B cell (primary cell): Measurements from ENCODE around the gene KIAA1217. TPM values are rescaled to one million over a fixed set of nuclear protein-coding genes. Genes with fewer than 3 reads are reported as not detected.

Source experiments
- ATAC-seq: fragments of 200-7000 bp; cut with Tn5 transposase; one replicate; pipeline ENCODE4 v1.10.0; 2021; ENCODE audit warnings: low read depth, mild to moderate bottlenecking, moderate number of reproducible peaks, moderate library complexity
- CTCF ChIA-PET: fragments of 350-600 bp; sonication (Branson Sonifier 250); formaldehyde crosslinking; loops from one replicate; lab custom pipeline; 2021; ENCODE audit warnings: antibody characterized with exemption, inconsistent platforms; lab: Charles Lee
- POLR2A ChIA-PET: fragments of 350-600 bp; sonication (Branson Sonifier 250); formaldehyde crosslinking; loops from one replicate; lab custom pipeline; 2021; ENCODE audit warnings: antibody characterized with exemption; lab: Charles Lee
- DNase-seq: peaks from one replicate; pipeline ENCODE4 v3.0.0; 2013
- H2AFZ ChIP-seq: 2 replicates; pipeline ENCODE4 v1.6.1; 2012; ENCODE audit warnings: mild to moderate bottlenecking, low read depth, low read length; ENCODE audit not compliant: insufficient read depth, poor library complexity, severe bottlenecking
- H3K27ac ChIP-seq, 2 donors: 1 replicate in 1 of 2; 2 replicates in 1 of 2; pipeline ENCODE4 v1.5.1; 2012 to 2013; ENCODE audit warnings: low read length in 2 of 2, mild to moderate bottlenecking in 2 of 2, moderate library complexity in 1 of 2
- H3K27me3 ChIP-seq, 4 experiments: fragments of 200-600 bp in 1 of 4; sonication (generic) in 1 of 4; replicated peaks in 1 of 4; 1 replicate in 2 of 4; 2 replicates in 2 of 4; pipeline versions ENCODE4 v1.6.1 to v1.7.0; 2013 to 2016; ENCODE audit warnings: low read length in 3 of 4, mild to moderate bottlenecking in 2 of 4, mixed read lengths in 1 of 4, moderate library complexity in 1 of 4; ENCODE audit not compliant: insufficient read depth in 4 of 4, control insufficient read depth in 3 of 4; ENCODE audit errors: control extremely low read depth in 1 of 4
- H3K36me3 ChIP-seq, 2 experiments: replicated peaks in 1 of 2; 1 replicate in 1 of 2; 2 replicates in 1 of 2; pipeline versions ENCODE4 v1.6.1 to v1.7.1; 2013; ENCODE audit warnings: low read length in 1 of 2; ENCODE audit not compliant: insufficient read depth in 2 of 2, control insufficient read depth in 1 of 2; ENCODE audit errors: control extremely low read depth in 1 of 2, extremely low read depth in 1 of 2
- H3K4me1 ChIP-seq, 2 donors: fragments of 200-600 bp in 1 of 2; sonication (generic) in 1 of 2; 1 replicate in 1 of 2; 2 replicates in 1 of 2; pipeline versions ENCODE4 v1.5.1 to v1.6.1; 2013 to 2017; ENCODE audit warnings: low read length in 2 of 2; ENCODE audit not compliant: control insufficient read depth in 2 of 2, insufficient read depth in 2 of 2
- H3K4me2 ChIP-seq: replicated peaks from 2 replicates; pipeline ENCODE3; 2012; ENCODE audit warnings: mild to moderate bottlenecking, low read depth, low read length; ENCODE audit not compliant: poor library complexity, severe bottlenecking
- H3K4me3 ChIP-seq, 5 experiments: fragments of 200-600 bp in 1 of 5; sonication (generic) in 1 of 5; 1 replicate in 3 of 5; 2 replicates in 2 of 5; pipeline versions ENCODE4 v1.5.1 to v1.7.0; 2011 to 2016; ENCODE audit warnings: low read length in 4 of 5, mild to moderate bottlenecking in 4 of 5, low read depth in 2 of 5, control low read depth in 1 of 5, moderate library complexity in 1 of 5; ENCODE audit not compliant: insufficient read depth in 1 of 5; ENCODE audit errors: control extremely low read depth in 1 of 5, extremely low read depth in 1 of 5
- H3K79me2 ChIP-seq: fragments of 200-600 bp; sonication (generic); one replicate; pipeline ENCODE4 v1.6.0; 2016; ENCODE audit warnings: low read length; ENCODE audit not compliant: control insufficient read depth, insufficient read depth
- H3K9ac ChIP-seq: fragments of 200-600 bp; sonication (generic); 2 replicates; pipeline ENCODE4 v1.6.1; 2017; ENCODE audit warnings: mild to moderate bottlenecking, low read length, moderate library complexity
- H3K9me3 ChIP-seq, 3 donors: one replicate each; pipeline versions ENCODE4 v1.6.1 to v1.7.1; 2013; ENCODE audit warnings: low read length in 2 of 3; ENCODE audit not compliant: control insufficient read depth in 2 of 3, insufficient read depth in 1 of 3; ENCODE audit errors: control extremely low read depth in 1 of 3
- H4K20me1 ChIP-seq: 2 replicates; pipeline ENCODE4 v1.6.0; 2012; ENCODE audit warnings: mild to moderate bottlenecking, low read length; ENCODE audit not compliant: insufficient read depth, control insufficient read depth, poor library complexity, severe bottlenecking
- H3K27ac Mint-ChIP-seq: one replicate; pipeline ENCODE4 v1.8.0; 2021; ENCODE audit warnings: mixed read lengths
- H3K27me3 Mint-ChIP-seq: one replicate; pipeline ENCODE4 v1.8.0; 2021; ENCODE audit warnings: mixed read lengths
- H3K4me1 Mint-ChIP-seq: one replicate; pipeline ENCODE4 v1.8.0; 2021; ENCODE audit warnings: mixed read lengths
- H3K4me3 Mint-ChIP-seq: one replicate; pipeline ENCODE4 v1.8.0; 2021; ENCODE audit warnings: mixed read lengths
- H3K9me3 Mint-ChIP-seq: one replicate; pipeline ENCODE4 v1.8.0; 2022; ENCODE audit warnings: mixed read lengths; ENCODE audit not compliant: insufficient read depth
- CTCF ChIP-seq: fragments of 200-600 bp; IDR thresholded peaks from one replicate; pipeline ENCODE4 v1.8.0; 2022; ENCODE audit warnings: antibody characterized with exemption, mild to moderate bottlenecking
- EZH2 ChIP-seq: IDR thresholded peaks from 2 replicates; pipeline ENCODE4 v1.6.1; 2012; ENCODE audit warnings: borderline replicate concordance, low read depth, mild to moderate bottlenecking, moderate library complexity, low read length; ENCODE audit not compliant: insufficient read depth, poor library complexity, severe bottlenecking
- WGBS: methylation state at CpG from one replicate; pipeline ENCODE4 v1.1.5; 2013; ENCODE audit warnings: missing lambda C conversion rate; ENCODE audit not compliant: insufficient coverage; 5-methylcytosine and 5-hydroxymethylcytosine counted together
- intact Hi-C: fragments of 100-400 bp; cut with micrococcal nuclease; formaldehyde crosslinking; loops from one replicate; pipeline ENCODE4 v1.10.0; 2022
- polyA plus RNA-seq: library from polyadenylated mRNA; depleted of rRNA; stranded (reverse); fragments of >200 nt; gene quantifications from 2 replicates; pipeline ENCODE4 v1.2.3, GENCODE V29; 2012
- total RNA-seq, 2 donors: library from RNA; stranded (reverse); fragments of 120-200 nt in 1 of 2; gene quantifications; 1 replicate in 1 of 2; 2 replicates in 1 of 2; pipeline versions ENCODE4 v1.2.3 to v1.2.4, GENCODE V29; 2013 to 2022

Gene KIAA1217
- total and polyA plus RNA-seq, 2 donors (not counting 1 experiment from before 2014, with no cell fraction given), result 0.67 TPM; not detected in 1

- Histone ChIP-seq H3K4me2 (no peak overlapping the region), H3K27ac (no peak overlapping the region), H3K4me3 (no peak overlapping the region), H3K36me3 (no peaks in the 10 kb centered on the region), H4K20me1 (no peaks in the 10 kb centered on the region), H3K79me2 (no peaks in the 10 kb centered on the region), H3K9me3 (no peaks in the 10 kb centered on the region), H3K27me3 (no peaks in the 10 kb centered on the region), H2AFZ (no peak overlapping the region), H3K9ac (no peak overlapping the region), H3K4me1 (no peaks in the 10 kb centered on the region)
- ATAC-seq (no peak), DNase-seq (no peak)
- Mint-ChIP-seq H3K27ac (no peak overlapping the region), H3K27me3 (no peaks in the 10 kb centered on the region), H3K4me1 (no peaks in the 10 kb centered on the region), H3K4me3 (no peak overlapping the region), H3K9me3 (no peaks in the 10 kb centered on the region)
- intact Hi-C loops, result no loop called here
- ChIA-PET CTCF (no interaction called here), POLR2A (no interaction called here)
- 78% methylated on average over 13 of the region's 16 CpGs for WGBS
- TF ChIP-seq EZH2 (no peak), CTCF (no peak)
Observed at GRCh38 chr10:24465891-24466818, 257.2 kb downstream of the KIAA1217 start.

- no peaks in the 10 kb centered on the region for H3K4me1 ChIP-seq
- no peak overlapping the region for H3K27ac Mint-ChIP-seq
- intact Hi-C loops, result no loop called here
- H3K9ac ChIP-seq, result no peak overlapping the region
- H3K4me2 ChIP-seq, result no peak overlapping the region
- H3K79me2 ChIP-seq, result no peaks in the 10 kb centered on the region
- H3K9me3 Mint-ChIP-seq, result no peaks in the 10 kb centered on the region
- WGBS, result 80% methylated on average over 1 of the region's 1 CpG
- ATAC-seq (no peak), DNase-seq (no peak)
- CTCF ChIA-PET, result no interaction called here
- no peaks in the 10 kb centered on the region for H4K20me1 ChIP-seq
- no peak overlapping the region for H2AFZ ChIP-seq
- no peaks in the 10 kb centered on the region for H3K36me3 ChIP-seq
- H3K9me3 ChIP-seq, result no peaks in the 10 kb centered on the region
- H3K27ac ChIP-seq, result no peak overlapping the region
- no peak for TF ChIP-seq EZH2
- no peaks in the 10 kb centered on the region for H3K4me1 Mint-ChIP-seq
- no peaks in the 10 kb centered on the region for H3K27me3 Mint-ChIP-seq
- POLR2A ChIA-PET, result no interaction called here
- H3K4me3 ChIP-seq, result no peak overlapping the region
- H3K4me3 Mint-ChIP-seq, result no peak overlapping the region
- H3K27me3 ChIP-seq, result no peaks in the 10 kb centered on the region
Observed at GRCh38 chr10:24467136-24467535, 258.2 kb downstream of the KIAA1217 start.
